Panc1 (cell line): Measurements from ENCODE around the gene CSNK2A3. TPM values are rescaled to one million over a fixed set of nuclear protein-coding genes. Genes with fewer than 3 reads are reported as not detected.

Experiments
- ATAC-seq: fragments of 200-7000 bp; cut with Tn5 transposase; 2 replicates; pipeline ENCODE4 v1.9.1; 2020; ENCODE audit warnings: mild to moderate bottlenecking, moderate library complexity
- BruUV-seq: library from RNA; stranded (reverse); fragments of 400-500 nt; replicated peaks from 2 replicates; lab custom pipeline; 2021; lab: Mats Ljungman, UMichigan
- CTCF ChIA-PET: fragments of 300-600 bp; sonication (Branson Sonifier 250); formaldehyde crosslinking; loops from one replicate; lab custom pipeline; 2022; ENCODE audit warnings: antibody characterized with exemption; lab: Charles Lee
- POLR2A ChIA-PET: fragments of 300-600 bp; sonication (Branson Sonifier 250); formaldehyde crosslinking; loops from one replicate; lab custom pipeline; 2022; ENCODE audit warnings: antibody characterized with exemption; lab: Charles Lee
- DNase-seq: peaks from one replicate; pipeline ENCODE4 v3.0.0-alpha.2; 2010; ENCODE audit warnings: low read depth, low spot score
- H3K27ac ChIP-seq: 2 replicates; pipeline ENCODE4 v1.5.1; 2011; ENCODE audit warnings: mild to moderate bottlenecking, low read length, inconsistent platforms
- H3K27me3 ChIP-seq: fragments of 200-500 bp; sonication (Bioruptor generic); 2 replicates; pipeline ENCODE4 v1.6.0; 2014; ENCODE audit warnings: low read length, inconsistent platforms; ENCODE audit not compliant: control insufficient read depth, insufficient read depth
- H3K36me3 ChIP-seq: fragments of 200-500 bp; sonication (Bioruptor generic); 2 replicates; pipeline ENCODE4 v1.5.1; 2014; ENCODE audit warnings: inconsistent platforms, mild to moderate bottlenecking, low read length, moderate library complexity; ENCODE audit not compliant: control insufficient read depth, insufficient read depth
- H3K4me1 ChIP-seq: 2 replicates; pipeline ENCODE4 v1.5.1; 2011; ENCODE audit warnings: inconsistent platforms, mild to moderate bottlenecking, low read length, moderate library complexity; ENCODE audit not compliant: control insufficient read depth, insufficient read depth
- H3K4me3 ChIP-seq, 2 experiments: 2 replicates each; pipeline ENCODE4 v1.5.1; 2011 to 2012; ENCODE audit warnings: low read depth in 2 of 2, low read length in 2 of 2, mild to moderate bottlenecking in 2 of 2, inconsistent platforms in 1 of 2, moderate library complexity in 1 of 2
- H3K9me3 ChIP-seq: fragments of 200-500 bp; sonication (Bioruptor generic); 2 replicates; pipeline ENCODE4 v1.5.1; 2014; ENCODE audit warnings: low read depth, mild to moderate bottlenecking, inconsistent platforms, low read length, moderate library complexity; ENCODE audit not compliant: control insufficient read depth, insufficient read depth
- POLR2AphosphoS5 ChIP-seq: IDR thresholded peaks from 2 replicates; pipeline ENCODE4 v1.6.1; 2012; ENCODE audit warnings: mild to moderate bottlenecking, low read depth, low read length, moderate library complexity
- SIN3A ChIP-seq: IDR thresholded peaks from 2 replicates; pipeline ENCODE4 v1.6.1; 2012; ENCODE audit warnings: low read depth, mild to moderate bottlenecking, low read length, moderate library complexity, borderline replicate concordance; ENCODE audit not compliant: insufficient read depth
- TCF7L2 ChIP-seq: IDR thresholded peaks from 2 replicates; pipeline ENCODE4 v1.6.1; 2011; ENCODE audit warnings: mild to moderate bottlenecking, low read depth, low read length, inconsistent platforms
- in situ Hi-C: cut with HindIII; loops from 2 replicates; pipeline ENCODE4 v1.10.0; 2016; ENCODE audit warnings: low sequenced_read_pairs, low pct_unique_long_range_greater_than_20kb
- intact Hi-C: fragments of 100-400 bp; cut with micrococcal nuclease; formaldehyde crosslinking; loops from one replicate; pipeline ENCODE4 v1.10.0; 2022; ENCODE audit not compliant: unreplicated experiment
- total RNA-seq: library from RNA; stranded (reverse); gene quantifications from one replicate; pipeline ENCODE4 v1.2.1, GENCODE V29; 2021; ENCODE audit not compliant: unreplicated experiment
- TF ChIP-seq, protein P1 (sequence below), 2 experiments: IDR thresholded peaks; 2 replicates each; pipeline ENCODE4 v1.6.1; 2011 to 2012; ENCODE audit warnings: low read depth in 2 of 2, control low read depth in 1 of 2, low read length in 1 of 2, mild to moderate bottlenecking in 1 of 2, moderate library complexity in 1 of 2; ENCODE audit not compliant: insufficient read depth in 1 of 2
- TF ChIP-seq, protein P2 (sequence below): fragments of 450-650 bp; IDR thresholded peaks from 2 replicates; pipeline ENCODE4 v1.5.1; 2017; ENCODE audit warnings: mild to moderate bottlenecking

Gene CSNK2A3
- total RNA-seq, 1 experiment from 2014 or later, result 2.6 TPM

DNA sequence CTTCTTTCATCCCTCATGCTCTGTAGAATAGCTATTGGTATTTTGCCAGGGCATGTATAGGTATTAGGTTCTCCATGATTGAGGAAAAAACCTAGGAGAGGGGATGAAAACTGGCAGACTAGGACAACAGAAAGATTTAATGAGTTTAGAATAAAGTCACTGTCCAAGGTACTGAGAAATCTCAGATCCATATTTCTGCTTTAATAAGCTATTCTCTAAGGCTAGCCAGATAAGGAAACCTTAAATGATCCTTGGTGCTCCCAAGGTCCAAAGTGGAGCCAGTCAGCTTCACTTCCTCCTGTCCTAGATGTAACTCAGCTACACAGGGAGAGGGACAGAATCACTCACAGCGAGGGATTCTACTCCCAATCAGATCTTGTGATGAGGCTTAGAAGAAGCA lies 13.7 kb upstream of the CSNK2A3 start:
- intact Hi-C loops (no loop called here), in situ Hi-C loops (no loop called here)
- no peaks in the 10 kb centered on the region for H3K9me3 ChIP-seq
- TF ChIP-seq TCF7L2 (no peak), POLR2AphosphoS5 (no peak), SIN3A (no peak)
- TF ChIP-seq, protein P1, sequence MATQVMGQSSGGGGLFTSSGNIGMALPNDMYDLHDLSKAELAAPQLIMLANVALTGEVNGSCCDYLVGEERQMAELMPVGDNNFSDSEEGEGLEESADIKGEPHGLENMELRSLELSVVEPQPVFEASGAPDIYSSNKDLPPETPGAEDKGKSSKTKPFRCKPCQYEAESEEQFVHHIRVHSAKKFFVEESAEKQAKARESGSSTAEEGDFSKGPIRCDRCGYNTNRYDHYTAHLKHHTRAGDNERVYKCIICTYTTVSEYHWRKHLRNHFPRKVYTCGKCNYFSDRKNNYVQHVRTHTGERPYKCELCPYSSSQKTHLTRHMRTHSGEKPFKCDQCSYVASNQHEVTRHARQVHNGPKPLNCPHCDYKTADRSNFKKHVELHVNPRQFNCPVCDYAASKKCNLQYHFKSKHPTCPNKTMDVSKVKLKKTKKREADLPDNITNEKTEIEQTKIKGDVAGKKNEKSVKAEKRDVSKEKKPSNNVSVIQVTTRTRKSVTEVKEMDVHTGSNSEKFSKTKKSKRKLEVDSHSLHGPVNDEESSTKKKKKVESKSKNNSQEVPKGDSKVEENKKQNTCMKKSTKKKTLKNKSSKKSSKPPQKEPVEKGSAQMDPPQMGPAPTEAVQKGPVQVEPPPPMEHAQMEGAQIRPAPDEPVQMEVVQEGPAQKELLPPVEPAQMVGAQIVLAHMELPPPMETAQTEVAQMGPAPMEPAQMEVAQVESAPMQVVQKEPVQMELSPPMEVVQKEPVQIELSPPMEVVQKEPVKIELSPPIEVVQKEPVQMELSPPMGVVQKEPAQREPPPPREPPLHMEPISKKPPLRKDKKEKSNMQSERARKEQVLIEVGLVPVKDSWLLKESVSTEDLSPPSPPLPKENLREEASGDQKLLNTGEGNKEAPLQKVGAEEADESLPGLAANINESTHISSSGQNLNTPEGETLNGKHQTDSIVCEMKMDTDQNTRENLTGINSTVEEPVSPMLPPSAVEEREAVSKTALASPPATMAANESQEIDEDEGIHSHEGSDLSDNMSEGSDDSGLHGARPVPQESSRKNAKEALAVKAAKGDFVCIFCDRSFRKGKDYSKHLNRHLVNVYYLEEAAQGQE (IDR thresholded peaks at IDR 0.05; ENCODE audit: insufficient read depth in 1 of 2, low read depth in 2 of 2, low read length in 1 of 2), result peak; percentile 74 to 87; a peak in 3 of 4 replicates
- TF ChIP-seq, protein P2, sequence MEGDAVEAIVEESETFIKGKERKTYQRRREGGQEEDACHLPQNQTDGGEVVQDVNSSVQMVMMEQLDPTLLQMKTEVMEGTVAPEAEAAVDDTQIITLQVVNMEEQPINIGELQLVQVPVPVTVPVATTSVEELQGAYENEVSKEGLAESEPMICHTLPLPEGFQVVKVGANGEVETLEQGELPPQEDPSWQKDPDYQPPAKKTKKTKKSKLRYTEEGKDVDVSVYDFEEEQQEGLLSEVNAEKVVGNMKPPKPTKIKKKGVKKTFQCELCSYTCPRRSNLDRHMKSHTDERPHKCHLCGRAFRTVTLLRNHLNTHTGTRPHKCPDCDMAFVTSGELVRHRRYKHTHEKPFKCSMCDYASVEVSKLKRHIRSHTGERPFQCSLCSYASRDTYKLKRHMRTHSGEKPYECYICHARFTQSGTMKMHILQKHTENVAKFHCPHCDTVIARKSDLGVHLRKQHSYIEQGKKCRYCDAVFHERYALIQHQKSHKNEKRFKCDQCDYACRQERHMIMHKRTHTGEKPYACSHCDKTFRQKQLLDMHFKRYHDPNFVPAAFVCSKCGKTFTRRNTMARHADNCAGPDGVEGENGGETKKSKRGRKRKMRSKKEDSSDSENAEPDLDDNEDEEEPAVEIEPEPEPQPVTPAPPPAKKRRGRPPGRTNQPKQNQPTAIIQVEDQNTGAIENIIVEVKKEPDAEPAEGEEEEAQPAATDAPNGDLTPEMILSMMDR, result no peak
- ATAC-seq, result no peak
- CTCF ChIA-PET, result no interaction called here
- H3K4me1 ChIP-seq, result no peaks in the 10 kb centered on the region
- H3K4me3 ChIP-seq, result no peak overlapping the region
- POLR2A ChIA-PET, result no interaction called here
- H3K36me3 ChIP-seq, result no peaks in the 10 kb centered on the region
- BruUV-seq, result no TSS peak
- H3K27ac ChIP-seq, result no peak overlapping the region
- DNase-seq, result no peak
- no peaks in the 10 kb centered on the region for H3K27me3 ChIP-seq

DNA sequence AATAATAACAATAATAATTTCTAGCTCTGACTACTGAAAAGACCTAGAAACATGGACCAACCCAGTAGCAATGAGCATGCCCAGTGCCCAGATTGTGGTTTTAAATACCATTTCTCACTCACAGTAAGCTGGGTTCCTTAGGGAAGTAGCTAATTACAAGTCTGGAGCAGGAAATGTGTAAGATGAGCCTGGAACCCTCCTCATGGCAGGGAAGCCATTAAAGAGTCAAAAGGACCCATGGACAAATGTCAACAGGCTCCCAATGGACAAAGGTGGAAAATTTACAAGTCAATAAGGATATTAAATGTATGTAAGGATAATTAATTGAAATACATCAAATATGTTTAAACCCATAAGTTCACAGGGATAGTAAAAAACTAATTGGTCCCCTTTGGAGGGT lies 10.6 kb upstream of the CSNK2A3 start:
- Histone ChIP-seq H3K27me3 (no peaks in the 10 kb centered on the region), H3K4me1 (no peaks in the 10 kb centered on the region), H3K4me3 (no peak overlapping the region), H3K36me3 (no peaks in the 10 kb centered on the region), H3K9me3 (no peaks in the 10 kb centered on the region), H3K27ac (no peak overlapping the region)
- POLR2A ChIA-PET, result no interaction called here
- no peak for DNase-seq
- in situ Hi-C loops, result no loop called here
- ATAC-seq, result no peak
- no TSS peak for BruUV-seq
- intact Hi-C loops, result no loop called here
- TF ChIP-seq TCF7L2, result no peak
- TF ChIP-seq, protein P2, result no peak
- TF ChIP-seq POLR2AphosphoS5, result no peak
- no peak for TF ChIP-seq SIN3A
- TF ChIP-seq, protein P1 (IDR thresholded peaks at IDR 0.05; ENCODE audit: insufficient read depth in 1 of 2, low read depth in 2 of 2, low read length in 1 of 2), result no peak
- CTCF ChIA-PET, result no interaction called here
